Colon (tissue), 2 donors: Measurements from ENCODE around the gene OR5M8.

Experiments used
- FAIRE-seq: peaks from 2 replicates; lab custom pipeline; 2012; peaks lifted over from hg19 to GRCh38; lab: Jason Lieb, UNC
- donor health status: control.
- donor health status: control.

OR5M8 gene

DNA sequence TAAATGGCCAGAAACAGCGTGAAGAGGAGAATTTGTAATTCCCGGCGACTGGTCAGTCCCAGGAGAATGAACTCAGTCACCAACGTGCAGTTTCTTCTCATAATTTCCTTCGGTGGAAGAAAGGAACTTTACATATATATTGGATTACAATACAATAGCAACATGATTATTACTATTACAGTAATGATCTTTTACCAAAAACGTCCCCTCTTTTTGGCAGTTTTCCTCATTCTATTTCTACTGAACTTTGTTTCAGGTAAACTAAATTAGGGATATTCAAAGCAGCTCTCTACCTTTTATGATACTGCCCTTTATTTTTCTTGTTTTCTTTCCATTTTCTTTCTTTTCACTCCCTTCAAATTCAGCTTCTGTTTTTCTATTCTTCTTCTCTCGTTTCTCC is at the start of gene OR5M8:
TSS of gene OR5M8 (minus strand) at position 101 of the 400 bp plus-strand sequence. CDS start at position 101, 0 bp downstream.
- FAIRE-seq: no peak

- FAIRE-seq: peak; percentile 41
Measured at GRCh38 chr11:56533054-56533740, 42.0 kb upstream of the OR5M8 start.

DNA sequence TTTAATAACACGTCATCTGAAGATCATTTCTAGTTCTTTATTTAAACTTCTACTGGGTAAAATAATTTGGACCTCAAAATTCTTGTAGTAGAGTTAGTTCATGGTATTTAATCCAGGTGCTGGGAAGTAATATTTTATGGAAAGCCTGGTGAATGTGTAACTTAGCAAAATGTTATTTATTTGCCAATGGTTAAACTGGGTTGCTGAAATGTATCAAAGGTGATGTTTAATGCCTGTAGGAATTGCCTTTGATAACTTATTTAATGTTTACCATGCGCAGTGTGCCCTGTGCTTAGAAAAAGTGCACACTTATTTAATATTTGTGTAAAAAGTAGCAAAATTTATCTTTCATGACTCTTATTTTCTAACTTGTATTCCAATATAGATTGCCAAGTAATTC is 40.7 kb upstream of the OR5M8 start:
- no peak for FAIRE-seq

DNA sequence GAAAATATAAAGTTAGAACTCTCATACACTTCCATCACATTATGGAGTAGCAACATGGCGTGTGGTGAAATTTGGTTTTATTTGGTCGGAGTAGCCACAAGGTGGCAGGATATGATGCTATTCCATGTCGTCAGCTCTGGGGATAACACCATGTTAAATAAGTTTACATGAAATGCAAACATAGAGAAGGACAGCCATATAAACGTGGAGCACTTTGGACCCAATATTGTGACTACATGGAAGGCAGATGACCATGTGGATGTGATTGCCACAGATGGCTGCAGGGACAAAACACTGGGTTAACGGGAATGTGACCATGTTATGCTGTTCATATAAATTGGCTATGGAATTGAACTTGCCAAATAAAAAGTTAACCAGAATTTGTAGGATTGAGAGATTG is 30.8 kb upstream of the OR5M8 start:
- FAIRE-seq: no peak

GRCh38 chr11:56513280-56513679 is 22.1 kb upstream of the OR5M8 start:
- FAIRE-seq: no peak

GRCh38 chr11:56509439-56509838 is 18.3 kb upstream of the OR5M8 start:
- FAIRE-seq: no peak

DNA sequence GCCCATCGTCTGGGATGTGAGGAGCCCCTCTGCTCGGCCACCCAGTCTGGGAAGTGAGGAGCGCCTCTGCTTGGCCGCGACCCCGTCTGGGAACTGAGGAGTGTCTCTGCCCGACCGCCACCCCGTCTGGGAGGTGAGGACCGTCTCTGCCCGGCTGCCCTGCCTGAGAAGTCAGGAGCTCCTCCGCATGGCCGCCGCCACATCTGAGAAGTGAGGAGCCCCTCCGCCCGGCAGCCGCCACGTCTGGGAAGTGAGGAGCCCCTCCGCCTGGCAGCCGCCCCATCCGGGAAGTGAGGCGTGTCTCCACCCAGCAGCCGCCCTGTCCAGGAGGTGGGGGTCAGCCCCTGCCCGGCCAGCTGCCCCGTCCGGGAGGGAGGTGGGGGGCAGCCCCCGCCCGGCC is 5.8 kb upstream of the OR5M8 start:
- no peak for FAIRE-seq

DNA sequence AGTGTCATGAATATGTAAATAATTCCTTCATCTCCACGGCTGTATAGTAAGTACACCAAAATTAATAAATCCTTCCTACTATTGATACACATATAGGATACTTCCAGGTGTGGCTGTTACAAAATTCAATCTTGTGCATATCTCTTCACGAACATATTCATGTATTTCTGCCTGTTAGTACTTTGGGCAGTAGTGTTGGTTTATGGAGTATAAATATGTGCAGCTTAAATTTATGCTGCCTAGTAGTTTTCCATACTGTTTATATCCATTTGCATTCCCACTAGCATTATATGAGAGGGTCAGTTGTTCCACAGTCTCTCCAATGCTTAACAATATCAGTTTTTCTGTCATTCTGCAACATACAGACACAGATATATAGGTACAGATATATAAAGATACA is 3.9 kb upstream of the OR5M8 start:
- no peak for FAIRE-seq

DNA sequence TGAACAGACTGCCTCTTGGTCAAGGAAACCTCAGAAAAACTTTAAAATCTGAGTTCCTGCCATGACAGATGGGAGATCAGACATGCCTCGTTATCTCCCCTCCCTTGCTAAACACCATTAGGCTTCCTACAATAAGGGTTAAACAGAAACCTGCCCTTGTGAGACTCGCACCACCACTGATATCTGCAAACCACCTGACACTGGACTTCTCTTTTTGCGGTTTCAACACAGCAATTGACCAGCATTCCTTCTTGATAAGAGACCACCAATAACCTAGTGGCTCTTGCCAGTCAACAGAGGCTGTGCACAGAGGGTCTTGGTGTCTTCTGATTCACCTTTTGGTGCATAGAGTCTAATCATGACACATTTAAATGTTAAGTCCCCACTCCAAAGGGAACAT is 4.4 kb downstream of the OR5M8 start:
- FAIRE-seq: no peak

DNA sequence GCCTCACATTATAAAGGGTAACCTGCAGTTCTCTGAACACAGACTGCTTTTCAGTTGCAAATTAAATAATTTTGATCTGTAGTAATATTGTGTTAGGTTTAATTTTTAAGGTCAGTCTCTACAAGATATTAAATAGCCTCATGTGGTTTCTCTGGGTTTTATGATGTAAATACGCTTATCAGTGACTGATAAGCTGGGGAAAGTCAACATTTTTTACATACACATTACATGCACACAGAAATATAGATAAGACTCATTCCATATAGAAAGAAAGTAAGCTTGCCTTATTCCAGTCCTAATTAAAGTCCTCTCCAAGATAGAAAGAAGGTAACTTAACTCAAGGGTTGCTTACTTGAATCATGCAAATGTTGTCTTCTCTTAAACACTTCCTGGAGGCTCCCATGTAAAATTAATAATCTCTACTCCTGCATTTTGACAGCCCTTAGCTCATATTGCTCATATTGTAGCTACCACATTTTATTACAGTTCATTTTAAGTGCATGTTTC is 16.4 kb downstream of the OR5M8 start:
- FAIRE-seq: no peak

DNA sequence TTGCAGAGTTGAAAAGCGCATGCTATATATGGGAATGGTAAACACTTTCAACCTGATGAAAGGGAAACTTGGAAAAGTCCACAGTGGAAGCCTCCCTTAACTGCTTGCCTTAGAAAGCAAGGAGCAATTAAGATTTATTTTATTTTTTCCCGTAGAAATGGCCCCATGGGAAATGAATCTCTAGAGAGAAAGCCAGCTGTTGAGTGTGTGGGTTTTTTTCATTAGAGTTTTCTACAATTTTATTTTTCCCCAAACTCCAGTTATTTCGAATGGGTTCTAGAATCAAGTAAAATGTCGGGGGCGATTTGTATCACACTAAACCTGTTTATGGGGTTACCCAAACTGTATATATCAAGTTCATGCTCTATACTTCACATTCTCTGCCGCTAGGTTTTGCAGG is 17.9 kb downstream of the OR5M8 start, which contains the start of gene OR5M3:
TSS of gene OR5M3 (minus strand) at position 101 of the 400 bp plus-strand sequence. CDS start 2,855 bp downstream, outside the sequence.
- FAIRE-seq: no peak

DNA sequence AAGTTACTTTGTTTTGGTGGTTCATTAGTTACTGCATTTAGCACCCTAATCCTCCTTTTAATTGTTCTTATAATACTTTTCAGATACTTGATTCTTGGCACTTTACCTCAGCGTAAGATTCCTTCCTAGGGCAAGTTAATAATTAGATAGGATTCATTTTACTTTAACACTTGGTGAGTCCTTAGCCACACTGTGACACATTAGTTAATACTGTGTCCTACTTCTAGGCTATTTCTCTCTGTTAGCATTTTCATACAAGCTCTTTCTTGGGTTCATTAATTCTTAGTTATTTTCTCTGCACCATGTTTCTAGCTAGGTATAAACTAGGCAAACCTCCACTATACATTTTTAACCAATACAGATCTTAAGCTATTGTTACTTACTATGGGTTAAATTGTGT is 34.1 kb downstream of the OR5M8 start:
- no peak for FAIRE-seq

GRCh38 chr11:56453521-56453920 is 37.6 kb downstream of the OR5M8 start:
- no peak for FAIRE-seq
